Ovary (tissue), 9 donors: ENCODE results near the gene VPS51. TPM values are rescaled to one million over a fixed set of nuclear protein-coding genes. Genes with fewer than 3 reads are reported as not detected.

Experiments used
- DNase-seq, 5 donors: peaks; one replicate each; pipeline ENCODE4 v3.0.0-alpha.2; 2019 to 2020
- H3K27ac ChIP-seq, 2 donors: fragments of 200-600 bp; one replicate each; pipeline versions ENCODE4 v1.5.1 to v1.8.0; 2019 to 2022
- H3K27me3 ChIP-seq: fragments of 200-600 bp; one replicate; pipeline ENCODE4 v1.8.0; 2022
- H3K36me3 ChIP-seq: fragments of 200-600 bp; sonication (generic); one replicate; pipeline ENCODE4 v1.5.1; 2019
- H3K4me1 ChIP-seq: one replicate; pipeline ENCODE4 v1.8.1; 2013; ENCODE audit warnings: mild to moderate bottlenecking, moderate library complexity; ENCODE audit not compliant: insufficient read depth
- H3K4me3 ChIP-seq: fragments of 200-600 bp; sonication (generic); one replicate; pipeline ENCODE4 v1.5.1; 2017
- H3K9me3 ChIP-seq, 2 donors: fragments of 200-600 bp in 1 of 2; sonication (generic) in 1 of 2; one replicate each; pipeline versions ENCODE4 v1.5.1 to v1.8.1; 2013 to 2019; ENCODE audit warnings: mild to moderate bottlenecking in 1 of 2, moderate library complexity in 1 of 2
- CTCF ChIP-seq, 3 donors: fragments of 450-650 bp in 2 of 3; fragments of 200-600 bp in 1 of 3; IDR thresholded peaks; one replicate each; pipeline versions ENCODE4 v1.5.1 to v1.8.0; 2016 to 2022; ENCODE audit warnings: antibody characterized with exemption in 3 of 3, mild to moderate bottlenecking in 1 of 3
- EP300 ChIP-seq: sonication (generic); formaldehyde crosslinking; IDR thresholded peaks from one replicate; pipeline ENCODE4 v1.6.1; 2017; ENCODE audit warnings: antibody characterized with exemption
- POLR2A ChIP-seq: fragments of 450-650 bp; IDR thresholded peaks from one replicate; pipeline ENCODE4 v1.6.1; 2017; ENCODE audit warnings: antibody characterized with exemption, mild to moderate bottlenecking, moderate library complexity
- WGBS, 3 donors: extraction: QIAGEN DNeasy Blood & Tissue Kit in 1 of 3; methylation state at CpG; one replicate each; pipeline versions ENCODE4 v1.1.5 to v1.1.7; 2013 to 2017; 5-methylcytosine and 5-hydroxymethylcytosine counted together
- intact Hi-C, 4 donors: fragments of 100-400 bp; cut with DNase I; formaldehyde crosslinking; loops; one replicate each; pipeline versions ENCODE4 v1.11.0 to v1.15.1; 2022 to 2023
- polyA plus RNA-seq, 2 donors: library from polyadenylated mRNA; stranded (reverse); fragments of 200-250 nt in 1 of 2; fragments of 350-450 nt in 1 of 2; fragmentation: Illumina TruSeq in 1 of 2; extraction: RNeasy Lipid Tissue Mini Kit (QIAGEN cat#74804) in 1 of 2; gene quantifications; one replicate each; pipeline ENCODE4 v1.2.3, GENCODE V29; 2013 to 2014
- total RNA-seq, 7 donors: library from RNA; depleted of rRNA in 2 of 7; stranded (reverse); fragments of >200 nt in 2 of 7; fragmentation: NEBNext Ultra II Directional in 3 of 7; extraction: Animal tissue kit (Norgen Biotek cat#: 25700) in 3 of 7; gene quantifications; one replicate each; pipeline versions ENCODE4 v1.1.0 to v1.2.4, GENCODE V29; 2016 to 2023
- donor health status: DM: no; HTN: no; CAD: no; lungs with moderate emphysema.
- donor health status: DM: no; HTN: no; CAD: no.
- donor health status: Bipolar disorder and iron deficiency.
- donor health status: DM: yes; HTN: yes; CAD: no.
- donor health status: DM: no; HTN: no; CAD: no.
- donor health status: DM: yes; HTN: yes; CAD: no.

The VPS51 gene
- total and polyA plus RNA-seq, 9 donors, result 51.1 to 543 (median 221) TPM

GRCh38 chr11:65131895-65132237 lies 35.9 kb downstream of the VPS51 start:
- intact Hi-C loops, result no loop called here
- no peaks in the 10 kb centered on the region for H3K36me3 ChIP-seq

GRCh38 chr11:65132238-65132987 lies 36.4 kb downstream of the VPS51 start:
- Histone ChIP-seq H3K36me3 (no peaks in the 10 kb centered on the region), H3K4me1 (no peaks in the 10 kb centered on the region), H3K9me3 (no peaks in the 10 kb centered on the region), H3K27ac (no peak overlapping the region), H3K27me3 (no peaks in the 10 kb centered on the region), H3K4me3 (no peak overlapping the region)
- WGBS, 3 donors, result 61 to 70% (median 64%) methylated on average over 10 of the region's 10 CpGs
- peak in 1 of 5 donors; percentile 16 for DNase-seq
- intact Hi-C loops, result no loop called here
- no peak for TF ChIP-seq CTCF (IDR thresholded peaks at IDR 0.05)
- TF ChIP-seq POLR2A, result no peak
- no peak for TF ChIP-seq EP300

More at GRCh38 chr11:65131895-65132237, 35.9 kb downstream of the VPS51 start:
- H3K4me1 ChIP-seq, result no peaks in the 10 kb centered on the region
- TF ChIP-seq POLR2A (no peak), EP300 (no peak), CTCF (IDR thresholded peaks at IDR 0.05) (no peak)
- WGBS, 3 donors, result 73 to 84% (median 77%) methylated on average over 6 of the region's 6 CpGs
- no peaks in the 10 kb centered on the region for H3K9me3 ChIP-seq
- no peaks in the 10 kb centered on the region for H3K27me3 ChIP-seq
- H3K4me3 ChIP-seq, result no peak overlapping the region
- peak in 1 of 5 donors; percentile 15 for DNase-seq
- H3K27ac ChIP-seq, result no peak overlapping the region

- H3K9me3 ChIP-seq, result no peaks in the 10 kb centered on the region
- TF ChIP-seq EP300, result no peak
- TF ChIP-seq CTCF (IDR thresholded peaks at IDR 0.05), result no peak
- no peak for TF ChIP-seq POLR2A
- no peaks in the 10 kb centered on the region for H3K27me3 ChIP-seq
- intact Hi-C loops, result no loop called here
- peak in 4 of 5 donors; percentile 40 to 54 (median 48) for DNase-seq
- peak overlapping the region; percentile 76 for H3K4me3 ChIP-seq
- H3K36me3 ChIP-seq, result no peaks in the 10 kb centered on the region
- 31 to 33% (median 32%) methylated on average over 17 to 18 of the region's 18 CpGs for WGBS, 3 donors
- H3K27ac ChIP-seq, result peak overlapping the region in 1 of 2 donors; percentile 99
- H3K4me1 ChIP-seq, result no peaks in the 10 kb centered on the region
Observed at GRCh38 chr11:65132988-65133700, 37.1 kb downstream of the VPS51 start.

- WGBS, 3 donors, result 0 to 2% (median 2%) methylated on average over 20 of the region's 20 CpGs
- peak overlapping the region; percentile 79 to 99 for H3K27ac ChIP-seq
- no peaks in the 10 kb centered on the region for H3K4me1 ChIP-seq
- peak overlapping the region; percentile 76 for H3K4me3 ChIP-seq
- H3K9me3 ChIP-seq, result no peaks in the 10 kb centered on the region
- H3K36me3 ChIP-seq, result no peaks in the 10 kb centered on the region
- DNase-seq, result peak in 4 of 5 donors; percentile 51 to 70 (median 58)
- intact Hi-C loops, result no loop called here
- H3K27me3 ChIP-seq, result no peaks in the 10 kb centered on the region
- TF ChIP-seq EP300 (no peak), POLR2A (no peak), CTCF (IDR thresholded peaks at IDR 0.05) (no peak)
Observed at GRCh38 chr11:65133724-65134123, 37.7 kb downstream of the VPS51 start.
